Stimulated activated CD4-positive, alpha-beta T cell treated with anti-CD3 and anti-CD28 coated beads, Interleukin-12 subunit alpha, Interleukin-12 subunit beta, amount 100 ng/mL, for 48 hours (primary cell): ENCODE data around the gene USP40.

Experiments used
- DNase-seq, 3 donors: peaks; one replicate each; pipeline ENCODE4 v3.0.0-alpha.2; 2020; ENCODE audit warnings: low read depth in 2 of 3, low spot score in 1 of 3

USP40 gene

DNA sequence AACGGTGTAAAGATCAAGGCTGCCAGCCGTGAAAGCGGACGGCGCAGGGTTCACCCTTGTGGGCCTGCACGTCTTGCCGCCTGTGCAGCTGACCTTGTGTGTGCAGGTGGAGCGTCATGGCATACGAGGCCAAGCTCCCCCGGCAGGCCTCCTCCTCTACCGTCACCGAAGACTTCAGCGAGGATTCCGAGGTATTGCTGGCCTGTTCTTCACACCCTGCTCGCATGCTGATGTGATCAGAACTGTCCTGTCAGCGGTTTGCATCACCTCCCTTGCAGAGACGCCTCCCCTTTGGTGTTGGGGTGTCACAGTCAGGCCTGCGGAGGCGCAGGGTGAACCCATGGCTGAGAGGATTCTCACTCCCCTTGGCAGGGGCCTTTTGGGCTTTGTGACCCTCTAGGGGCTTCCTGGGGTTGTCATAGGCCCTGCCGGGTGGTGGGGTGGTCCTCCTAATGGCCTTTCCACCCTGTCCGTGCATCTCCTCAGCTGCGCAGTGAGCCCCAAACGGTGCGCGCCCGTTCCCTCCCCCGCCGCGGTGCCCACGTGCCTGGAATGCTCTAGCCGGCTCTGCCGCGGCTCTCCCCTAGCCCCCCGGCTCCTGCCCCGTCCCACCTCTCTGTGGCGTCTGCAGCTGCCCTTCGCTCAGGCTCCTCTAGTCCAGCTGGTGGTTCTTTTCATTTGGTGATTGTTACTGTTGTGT, 119.8 kb downstream of the USP40 start:
- DNase-seq = no peak

DNA sequence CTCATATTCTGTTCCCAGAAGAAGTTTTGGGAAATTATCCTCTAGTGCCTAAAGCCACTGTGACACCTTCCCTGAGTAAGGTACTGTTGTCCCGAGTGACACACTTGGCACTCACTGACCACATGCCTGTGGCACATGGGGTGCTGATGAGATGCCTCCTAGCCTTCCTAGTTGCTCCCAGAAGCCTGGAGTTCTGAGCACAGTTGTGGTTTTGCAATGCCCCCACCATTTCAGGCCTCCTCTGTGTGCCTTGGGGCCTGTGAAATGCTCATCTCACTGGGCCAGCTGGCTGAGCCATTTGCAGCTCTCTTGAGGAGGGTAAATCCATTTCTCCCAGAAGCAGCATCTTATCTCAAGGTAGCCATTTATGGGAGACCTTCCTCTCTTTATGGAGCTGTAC, 120.5 kb downstream of the USP40 start:
- DNase-seq = no peak

DNA sequence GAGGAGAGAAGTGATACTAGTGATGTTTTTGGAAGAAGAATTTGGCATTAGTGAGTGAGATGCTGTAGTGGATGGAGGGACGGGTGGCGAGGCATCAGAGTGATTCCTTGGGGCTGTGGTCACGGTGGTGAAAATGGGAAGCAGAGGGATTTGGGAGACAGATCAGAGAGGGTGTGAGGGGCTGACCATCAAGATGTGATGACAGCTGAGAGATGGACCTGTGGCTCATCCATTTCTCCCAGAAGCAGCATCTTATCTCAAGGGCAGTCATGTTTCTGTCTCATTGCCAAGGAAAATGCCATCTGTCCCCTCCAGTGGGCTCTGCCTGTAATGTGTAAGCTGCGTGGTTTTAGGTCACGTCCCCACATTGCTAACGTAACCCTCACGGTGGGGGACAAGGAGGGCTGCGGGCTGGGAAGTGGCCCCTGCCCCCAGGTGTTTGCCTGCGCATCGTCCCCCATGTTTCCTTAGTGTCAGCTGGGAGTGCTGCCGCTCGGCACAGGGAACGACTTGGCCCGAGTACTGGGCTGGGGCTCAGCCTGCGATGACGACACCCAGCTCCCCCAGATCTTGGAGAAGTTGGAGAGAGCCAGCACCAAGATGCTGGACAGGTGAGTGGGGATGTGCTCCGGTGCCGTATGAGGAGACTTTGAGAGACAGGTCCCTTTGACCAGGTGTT, 121.3 kb downstream of the USP40 start:
- DNase-seq = no peak

DNA sequence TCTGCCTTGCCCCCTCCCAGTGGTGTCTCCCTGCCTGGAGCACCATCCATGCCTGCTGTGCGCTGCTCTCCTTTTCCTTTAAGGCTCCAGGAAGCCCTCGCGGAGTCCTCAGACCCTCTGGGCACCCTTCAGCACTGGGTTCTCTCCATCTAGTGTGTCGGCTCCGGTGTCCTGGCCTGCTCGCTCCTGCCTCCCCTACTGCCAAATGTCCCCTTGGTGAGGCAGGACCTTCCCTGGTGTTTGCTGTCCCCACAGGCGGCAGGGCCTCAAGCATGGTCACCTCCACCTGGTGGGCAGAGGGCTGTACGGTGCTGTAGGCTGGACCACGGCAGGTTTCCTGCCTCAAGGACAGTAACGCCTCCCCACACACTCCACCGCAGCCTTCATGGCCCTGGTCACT, 122.1 kb downstream of the USP40 start:
- DNase-seq = no peak

DNA sequence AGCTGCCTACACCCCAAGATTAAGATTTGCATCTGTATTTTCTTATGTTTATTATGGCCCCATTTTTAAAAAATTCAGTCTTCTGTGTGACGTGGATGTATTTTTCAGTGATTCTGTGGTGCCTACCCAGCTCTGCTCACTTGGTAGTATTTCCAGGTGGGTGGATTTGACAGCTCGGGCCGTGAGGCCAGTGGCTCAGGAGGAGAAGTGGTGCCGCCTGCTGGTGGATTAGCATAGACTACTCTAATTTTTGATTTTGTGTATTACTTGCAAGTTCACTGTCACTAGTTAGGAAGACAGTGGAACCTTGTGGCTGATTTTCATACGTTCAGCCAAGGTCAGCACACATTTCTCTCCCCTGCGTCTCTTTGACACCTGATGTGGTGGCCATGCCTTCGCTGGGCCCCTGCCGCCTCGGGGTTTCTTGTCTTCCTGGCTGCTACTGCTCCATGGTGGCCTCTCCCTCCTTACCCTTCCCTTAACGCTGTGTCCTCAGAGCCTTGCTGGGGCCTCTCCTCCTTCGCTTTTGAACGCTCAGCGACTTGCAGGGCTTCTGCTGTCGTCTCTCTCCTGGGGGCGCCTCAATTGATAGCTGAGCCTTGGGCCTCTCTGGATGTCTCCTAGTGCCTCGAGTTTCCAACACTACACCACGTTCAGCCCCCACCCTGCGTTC, 122.9 kb downstream of the USP40 start:
- peak; percentile 62 to 75 (median 71) for DNase-seq

- DNase-seq = no peak
Measured at GRCh38 chr2:233442028-233442310, 124.6 kb downstream of the USP40 start.

GRCh38 chr2:233441161-233442027, 125.2 kb downstream of the USP40 start:
- no peak for DNase-seq

- DNase-seq = no peak
Measured at GRCh38 chr2:233440714-233441113, 125.9 kb downstream of the USP40 start.

GRCh38 chr2:233440314-233440713, 126.3 kb downstream of the USP40 start:
- DNase-seq = no peak

DNA sequence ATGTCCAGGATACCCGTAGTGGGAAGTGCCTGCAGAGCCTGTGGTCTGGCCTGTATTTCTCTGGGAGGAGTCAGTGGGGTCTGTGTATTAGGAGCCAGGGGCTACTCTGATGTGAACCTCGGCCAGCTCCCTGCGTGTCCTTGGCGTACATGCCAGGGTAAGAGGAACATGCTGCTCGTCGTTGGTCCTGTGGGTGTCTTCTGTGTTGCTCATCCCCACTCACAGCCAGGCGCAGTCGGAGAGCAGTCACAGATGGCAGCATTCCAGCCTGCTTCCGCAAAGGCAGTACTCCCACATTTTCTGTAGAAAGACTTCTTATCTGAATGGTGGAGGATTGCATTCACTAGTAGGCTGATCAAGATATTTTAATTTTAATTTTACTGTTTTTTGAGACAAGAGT, 127.4 kb downstream of the USP40 start:
- DNase-seq = no peak

GRCh38 chr2:233438573-233439147, 127.9 kb downstream of the USP40 start:
- no peak for DNase-seq

DNA sequence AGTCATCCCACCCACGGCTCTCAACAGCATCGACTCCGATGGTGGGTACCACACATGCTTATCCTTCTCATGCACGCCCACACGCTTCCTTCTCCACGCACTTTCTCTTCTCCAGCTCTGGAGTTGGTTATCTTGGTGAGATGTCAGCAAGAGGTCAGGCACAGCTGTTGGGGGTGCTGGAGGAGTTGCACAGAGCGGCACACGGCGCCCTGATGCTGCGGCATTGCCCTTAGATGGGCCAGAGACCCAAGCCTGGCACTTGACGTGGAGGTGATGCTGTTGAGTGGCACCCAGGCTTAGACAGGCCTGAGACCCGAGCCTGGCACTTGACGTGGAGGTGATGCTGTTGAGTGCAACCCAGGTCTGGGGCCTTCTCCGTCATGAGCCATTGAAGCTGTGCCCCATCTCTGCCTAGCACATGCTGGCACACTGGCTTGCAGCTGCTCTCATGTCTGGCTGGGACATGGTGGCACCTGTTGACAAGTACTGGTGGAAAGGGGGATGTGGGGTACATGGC, 129.1 kb downstream of the USP40 start:
- DNase-seq = no peak

DNA sequence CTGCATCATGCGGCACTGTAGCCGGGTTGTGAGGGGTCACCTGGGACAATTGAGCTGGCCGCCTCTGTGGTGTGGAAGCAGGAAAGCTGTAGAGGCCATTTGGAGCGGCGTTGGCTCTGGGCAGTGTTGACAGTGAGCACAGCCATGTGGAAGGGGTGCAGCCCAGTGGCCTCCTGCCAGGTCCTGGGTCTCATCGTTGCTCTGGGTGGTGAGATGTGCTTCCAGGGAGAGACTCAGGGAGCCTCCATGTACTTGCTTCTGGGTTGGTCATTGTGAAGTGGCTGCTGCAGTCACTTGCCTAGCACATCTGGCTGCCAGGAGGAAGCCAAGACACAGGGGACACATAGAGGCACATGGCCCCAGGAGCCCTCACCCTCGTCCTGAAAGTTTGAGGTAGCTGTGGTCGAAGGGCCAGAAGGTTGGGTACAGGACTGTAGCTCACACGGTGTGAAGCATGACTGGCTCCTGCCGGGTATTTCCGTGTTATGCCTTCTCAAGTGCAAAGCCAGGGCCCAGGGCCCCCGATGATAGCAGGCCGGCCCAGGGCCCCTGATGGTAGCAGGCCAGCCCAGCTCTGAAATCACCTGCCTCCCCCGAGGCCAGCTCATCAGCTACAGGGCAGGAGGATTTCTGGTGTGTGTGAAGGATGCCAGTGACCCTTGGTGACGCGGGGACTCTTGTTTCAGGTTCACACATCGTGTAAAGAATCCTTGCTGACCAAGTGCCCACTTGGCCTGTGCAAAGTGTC, 129.7 kb downstream of the USP40 start:
- no peak for DNase-seq

DNA sequence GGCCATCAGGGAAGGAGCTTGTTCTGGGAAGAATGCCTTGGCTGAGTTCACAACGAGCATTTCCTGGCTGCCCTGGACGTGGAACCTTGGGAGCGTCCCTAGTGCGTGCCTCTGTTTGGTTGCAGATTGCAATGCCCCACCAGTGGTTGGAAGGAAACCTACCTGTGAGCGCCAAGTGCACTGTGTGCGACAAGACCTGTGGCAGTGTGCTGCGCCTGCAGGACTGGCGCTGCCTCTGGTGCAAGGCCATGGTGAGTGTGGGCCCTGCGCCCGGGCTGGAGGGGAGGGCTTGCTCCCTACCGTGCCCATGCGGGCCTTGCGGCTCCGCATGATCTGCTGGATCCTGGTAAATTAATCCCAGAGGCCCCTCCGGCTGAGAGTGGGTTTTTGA, 130.4 kb downstream of the USP40 start:
- DNase-seq = no peak

DNA sequence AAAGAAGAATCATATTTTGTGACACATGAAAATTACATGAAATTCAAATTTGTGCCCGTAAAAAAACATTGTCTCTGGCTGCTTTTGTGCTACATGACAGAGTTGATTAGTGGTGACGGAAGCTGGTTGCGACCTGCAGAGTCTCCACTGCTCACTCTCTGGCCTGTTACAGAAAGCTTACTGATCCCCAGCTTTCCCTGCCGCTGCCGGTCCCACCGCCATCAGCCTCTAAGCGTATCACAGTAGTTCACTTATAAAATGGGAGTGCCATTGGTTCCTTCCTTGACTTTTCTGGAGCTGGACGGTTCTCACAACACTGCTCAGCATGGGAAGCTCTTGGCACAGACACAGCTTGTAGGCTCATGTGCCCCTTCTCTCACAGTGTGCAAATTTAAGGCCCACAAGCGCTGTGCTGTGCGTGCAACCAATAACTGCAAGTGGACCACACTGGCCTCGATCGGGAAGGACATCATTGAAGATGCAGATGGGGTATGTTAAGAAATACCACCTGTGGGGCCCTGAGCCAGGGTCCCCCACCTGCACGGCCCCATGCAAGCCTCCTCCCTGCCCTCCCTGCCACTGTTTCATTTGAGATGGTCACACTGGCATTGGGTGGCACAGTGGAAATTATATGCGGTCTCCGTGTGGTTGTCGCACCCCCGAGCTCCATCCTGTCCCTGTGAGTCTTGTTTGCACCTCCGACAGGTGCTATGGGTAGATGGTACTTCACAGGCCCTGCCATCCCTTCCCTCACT, 131.0 kb downstream of the USP40 start:
- DNase-seq = no peak

- no peak for DNase-seq
Measured at GRCh38 chr2:233434666-233435330, 131.8 kb downstream of the USP40 start.

DNA sequence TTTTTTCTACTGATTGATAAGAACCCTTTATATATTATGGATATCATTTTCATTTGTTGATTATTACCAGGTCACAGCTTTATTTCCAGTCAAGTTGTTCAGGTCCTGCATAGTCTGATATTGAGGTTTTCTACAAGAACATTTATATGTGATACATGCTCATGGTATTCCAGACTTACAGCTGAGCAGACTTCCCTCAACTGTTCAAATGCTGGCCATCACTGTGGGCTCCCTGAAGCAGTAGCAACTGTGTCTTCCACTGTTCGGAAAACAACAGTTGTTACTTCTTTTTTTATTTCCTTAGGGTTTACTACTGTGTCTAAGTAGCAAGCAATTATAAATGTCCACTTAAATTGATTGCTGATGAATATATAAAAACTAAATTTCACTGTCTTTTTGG, 132.8 kb downstream of the USP40 start:
- no peak for DNase-seq

GRCh38 chr2:233433029-233433428, 133.6 kb downstream of the USP40 start:
- DNase-seq = no peak

GRCh38 chr2:233430651-233431050, 135.9 kb downstream of the USP40 start:
- no peak for DNase-seq
